CD4-positive, alpha-beta T cell (primary cell): ENCODE data around the gene S100A4. TPM values are rescaled to one million over a fixed set of nuclear protein-coding genes. Genes with fewer than 3 reads are reported as not detected.
"Not testable (repeated sequence)": the region's sequence is repeated elsewhere in the genome, so short reads cannot be mapped to it uniquely, and the experiment has no call there.

Experiments used
- ATAC-seq: fragments of 200-7000 bp; cut with Tn5 transposase; one replicate; pipeline ENCODE4 v1.10.0; 2022; ENCODE audit warnings: mild to moderate bottlenecking; ENCODE audit not compliant: poor library complexity
- CTCF ChIA-PET: fragments of 350-600 bp; sonication (Branson Sonifier 250); formaldehyde crosslinking; loops from one replicate; lab custom pipeline; 2021; ENCODE audit warnings: antibody characterized with exemption, inconsistent platforms; lab: Charles Lee
- POLR2A ChIA-PET: fragments of 350-600 bp; sonication (Branson Sonifier 250); formaldehyde crosslinking; loops from one replicate; lab custom pipeline; 2021; ENCODE audit warnings: antibody characterized with exemption, inconsistent platforms; lab: Charles Lee
- DNase-seq, 14 experiments: peaks; one replicate each; pipeline ENCODE4 v3.0.0-alpha.2; 2013 to 2020; ENCODE audit warnings: mixed read lengths in 2 of 14
- H3K27ac ChIP-seq, 2 donors: one replicate each; pipeline versions ENCODE4 v1.5.1 to v1.7.0; 2013; ENCODE audit warnings: low read length in 2 of 2, low read depth in 1 of 2, mild to moderate bottlenecking in 1 of 2
- H3K27me3 ChIP-seq, 2 experiments: 1 replicate in 1 of 2; 2 replicates in 1 of 2; pipeline versions ENCODE4 v1.6.1 to v1.7.0; 2013; ENCODE audit warnings: low read length in 2 of 2, control low read depth in 1 of 2, mild to moderate bottlenecking in 1 of 2, moderate library complexity in 1 of 2; ENCODE audit not compliant: insufficient read depth in 2 of 2, control insufficient read depth in 1 of 2
- H3K36me3 ChIP-seq: one replicate; pipeline ENCODE4 v1.6.1; 2013; ENCODE audit warnings: low read length, control low read depth; ENCODE audit not compliant: insufficient read depth
- H3K4me1 ChIP-seq: one replicate; pipeline ENCODE4 v1.6.1; 2013; ENCODE audit warnings: low read length, control low read depth; ENCODE audit not compliant: insufficient read depth
- H3K4me3 ChIP-seq: one replicate; pipeline ENCODE4 v1.5.1; 2013; ENCODE audit warnings: mild to moderate bottlenecking, low read length, moderate library complexity
- H3K9me3 ChIP-seq, 2 experiments: 1 replicate in 1 of 2; 2 replicates in 1 of 2; pipeline versions ENCODE4 v1.6.1 to v1.7.0; 2013; ENCODE audit warnings: low read length in 2 of 2, mild to moderate bottlenecking in 2 of 2, control low read depth in 1 of 2, moderate library complexity in 1 of 2; ENCODE audit not compliant: control insufficient read depth in 1 of 2, insufficient read depth in 1 of 2
- H3K27ac Mint-ChIP-seq: one replicate; pipeline ENCODE4 v1.8.0; 2020; ENCODE audit warnings: mixed read lengths
- H3K27me3 Mint-ChIP-seq: one replicate; pipeline ENCODE4 v1.8.0; 2021; ENCODE audit warnings: mixed read lengths
- H3K36me3 Mint-ChIP-seq: one replicate; pipeline ENCODE4 v1.8.0; 2021; ENCODE audit warnings: low read depth, mixed read lengths
- H3K4me1 Mint-ChIP-seq: one replicate; pipeline ENCODE4 v1.8.0; 2021; ENCODE audit warnings: low read depth, mixed read lengths
- H3K4me3 Mint-ChIP-seq: one replicate; pipeline ENCODE4 v1.8.0; 2020; ENCODE audit warnings: mild to moderate bottlenecking, mixed read lengths
- H3K9me3 Mint-ChIP-seq: one replicate; pipeline ENCODE4 v1.8.0; 2020; ENCODE audit warnings: mixed read lengths
- intact Hi-C, 2 experiments: fragments of 100-400 bp; cut with DNase I in 1 of 2; cut with micrococcal nuclease in 1 of 2; formaldehyde crosslinking; loops; one replicate each; pipeline versions ENCODE4 v1.15.1 to v1.9.0; 2023 to 2025; cut with DNase I, micrococcal nuclease
- total RNA-seq, 174 experiments: library from RNA in 2 of 174; stranded (reverse) in 2 of 174; gene quantifications; one replicate each; pipeline ENCODE4 v1.2.3 and lab custom pipeline; 2021 to 2026
- TF ChIP-seq, protein P1 (sequence below): fragments of 200-600 bp; IDR thresholded peaks from one replicate; pipeline ENCODE4 v1.8.0; 2022; ENCODE audit warnings: antibody characterized with exemption, mild to moderate bottlenecking

Gene S100A4
- total RNA-seq, 2 experiments from 2014 or later = 297 to 299 TPM

DNA sequence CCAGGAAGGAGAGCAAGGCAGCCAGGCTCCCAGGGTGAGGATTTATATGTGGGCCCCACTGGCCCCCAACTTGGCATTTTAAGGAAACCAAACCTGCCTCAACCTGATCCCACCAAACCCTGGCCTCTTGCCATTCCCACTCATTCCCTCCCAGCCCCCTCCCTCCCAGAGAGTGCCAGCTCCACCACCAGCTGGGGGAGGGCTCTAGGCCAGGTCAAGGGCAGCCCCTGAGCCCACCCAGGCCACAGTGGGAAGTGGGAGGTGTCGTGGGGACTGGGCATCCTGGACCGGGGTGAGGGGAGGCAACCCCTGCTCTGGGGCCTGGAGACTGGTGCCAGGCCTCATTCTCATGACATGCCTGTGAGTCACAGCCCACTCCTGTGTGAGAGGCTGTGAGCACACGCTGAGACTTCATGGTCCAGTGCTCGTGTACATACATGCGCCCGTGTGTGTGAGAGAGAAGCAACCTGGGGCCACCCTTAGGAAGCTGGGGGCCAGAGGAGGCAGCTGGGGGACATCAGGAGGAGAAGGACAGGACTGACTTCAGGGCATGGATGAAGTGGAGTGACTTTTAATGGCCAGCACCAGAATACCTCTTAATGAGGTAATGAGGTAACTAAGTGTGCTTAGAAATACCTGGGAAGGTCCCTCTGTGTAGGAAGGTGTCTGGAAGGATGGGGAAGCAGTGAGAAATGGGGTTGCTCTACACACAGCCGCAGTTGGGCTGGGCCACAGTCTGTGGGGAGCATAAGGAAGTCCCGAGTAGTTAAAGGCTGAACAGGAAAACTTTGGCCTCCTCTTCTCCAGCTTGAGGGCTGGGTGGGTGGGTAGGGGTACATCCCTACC lies 20.1 kb upstream of the S100A4 start, which contains the start of gene S100A2:
S100A2 (minus strand) TSS at position 316 of the 846 bp plus-strand sequence. CDS start 1,967 bp downstream, outside the sequence.
- H3K27ac Mint-ChIP-seq = peak within 1 kb of the TSS; percentile 89
- ChIA-PET POLR2A (interaction anchor here (1.2 to 2.2 kb wide), 3 partner anchors 20 to 32 kb away, joined by 4 to 34 read pairs (median 14); partner anchors contain the start of genes S100A4, S100A5 and S100A6), CTCF (interaction anchor here (1.2 to 2.4 kb wide), 2 partner anchors 25 to 33 kb away, joined by 4 to 16 read pairs; partner anchors contain the start of gene S100A5)

GRCh38 chr1:153563991-153564390 lies 18.4 kb upstream of the S100A4 start:
- no peak for DNase-seq
- peaks cover 32% of the 10 kb centered on the region for H3K4me1 Mint-ChIP-seq
- Histone ChIP-seq H3K27me3 (no peaks in the 10 kb centered on the region), H3K27ac (no peak overlapping the region), H3K36me3 (no peaks in the 10 kb centered on the region), H3K4me1 (peaks cover 38% of the 10 kb centered on the region), H3K4me3 (no peak overlapping the region), H3K9me3 (no peaks in the 10 kb centered on the region)
- TF ChIP-seq, protein P1, sequence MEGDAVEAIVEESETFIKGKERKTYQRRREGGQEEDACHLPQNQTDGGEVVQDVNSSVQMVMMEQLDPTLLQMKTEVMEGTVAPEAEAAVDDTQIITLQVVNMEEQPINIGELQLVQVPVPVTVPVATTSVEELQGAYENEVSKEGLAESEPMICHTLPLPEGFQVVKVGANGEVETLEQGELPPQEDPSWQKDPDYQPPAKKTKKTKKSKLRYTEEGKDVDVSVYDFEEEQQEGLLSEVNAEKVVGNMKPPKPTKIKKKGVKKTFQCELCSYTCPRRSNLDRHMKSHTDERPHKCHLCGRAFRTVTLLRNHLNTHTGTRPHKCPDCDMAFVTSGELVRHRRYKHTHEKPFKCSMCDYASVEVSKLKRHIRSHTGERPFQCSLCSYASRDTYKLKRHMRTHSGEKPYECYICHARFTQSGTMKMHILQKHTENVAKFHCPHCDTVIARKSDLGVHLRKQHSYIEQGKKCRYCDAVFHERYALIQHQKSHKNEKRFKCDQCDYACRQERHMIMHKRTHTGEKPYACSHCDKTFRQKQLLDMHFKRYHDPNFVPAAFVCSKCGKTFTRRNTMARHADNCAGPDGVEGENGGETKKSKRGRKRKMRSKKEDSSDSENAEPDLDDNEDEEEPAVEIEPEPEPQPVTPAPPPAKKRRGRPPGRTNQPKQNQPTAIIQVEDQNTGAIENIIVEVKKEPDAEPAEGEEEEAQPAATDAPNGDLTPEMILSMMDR = no peak
- ATAC-seq = no peak
- intact Hi-C loops = no loop called here
- H3K27me3 Mint-ChIP-seq = no peaks in the 10 kb centered on the region
- H3K9me3 Mint-ChIP-seq = no peaks in the 10 kb centered on the region
- ChIA-PET CTCF (interaction anchor here (1.5 kb wide), 1 partner anchor 31 kb away, joined by 8 read pairs; no protein-coding TSS in a partner anchor), POLR2A (interaction anchor here (0.8 to 1.9 kb wide), 3 partner anchors 19 to 32 kb away, joined by 3 to 7 read pairs (median 4); partner anchors contain the start of gene S100A6)
- H3K4me3 Mint-ChIP-seq = no peak overlapping the region
- no peaks in the 10 kb centered on the region for H3K36me3 Mint-ChIP-seq
- no peak overlapping the region for H3K27ac Mint-ChIP-seq

More for the DNA sequence above, 20.1 kb upstream of the S100A4 start, which contains the start of gene S100A2:
- TF ChIP-seq, protein P1 = no peak
- peak within 1 kb of the TSS; percentile 35 to 64 for H3K27ac ChIP-seq
- no peaks in the 10 kb centered on the region for H3K36me3 Mint-ChIP-seq
- H3K27me3 Mint-ChIP-seq = no peaks in the 10 kb centered on the region
- H3K4me1 ChIP-seq = peaks cover 39% of the 10 kb centered on the region
- intact Hi-C loops = loop anchor here in 1 of 2 experiments (1.0 to 2.0 kb wide), 2 partner anchors 19 to 32 kb away; no protein-coding TSS in a partner anchor
- H3K27me3 ChIP-seq = no peaks in the 10 kb centered on the region
- no peak within 1 kb of the TSS for H3K4me3 ChIP-seq
- no peaks in the 10 kb centered on the region for H3K36me3 ChIP-seq
- ATAC-seq (peak; percentile 32), DNase-seq (peak in 10 of 14 experiments; percentile 18 to 77 (median 36))
- H3K4me3 Mint-ChIP-seq = peak within 1 kb of the TSS; percentile 72
- H3K9me3 Mint-ChIP-seq = no peaks in the 10 kb centered on the region
- peaks cover 32% of the 10 kb centered on the region for H3K4me1 Mint-ChIP-seq
- no peaks in the 10 kb centered on the region for H3K9me3 ChIP-seq

GRCh38 chr1:153563483-153563901 lies 17.9 kb upstream of the S100A4 start:
- Histone ChIP-seq H3K4me3 (no peak overlapping the region), H3K36me3 (no peaks in the 10 kb centered on the region), H3K9me3 (no peaks in the 10 kb centered on the region), H3K27ac (no peak overlapping the region), H3K4me1 (peaks cover 33% of the 10 kb centered on the region), H3K27me3 (no peaks in the 10 kb centered on the region)
- H3K4me1 Mint-ChIP-seq = peaks cover 28% of the 10 kb centered on the region
- H3K4me3 Mint-ChIP-seq = no peak overlapping the region
- no peak for ATAC-seq
- no peak overlapping the region for H3K27ac Mint-ChIP-seq
- ChIA-PET POLR2A (interaction anchor here (0.8 to 1.9 kb wide), 3 partner anchors 19 to 31 kb away, joined by 3 to 7 read pairs (median 4); partner anchors contain the start of gene S100A6), CTCF (interaction anchor here (1.5 kb wide), 1 partner anchor 31 kb away, joined by 8 read pairs; no protein-coding TSS in a partner anchor)
- H3K27me3 Mint-ChIP-seq = no peaks in the 10 kb centered on the region
- H3K9me3 Mint-ChIP-seq = no peaks in the 10 kb centered on the region
- DNase-seq = no peak
- intact Hi-C loops = no loop called here
- TF ChIP-seq, protein P1 = no peak
- H3K36me3 Mint-ChIP-seq = no peaks in the 10 kb centered on the region

- H3K36me3 ChIP-seq, H3K9me3 Mint-ChIP-seq, intact Hi-C loops, H3K27me3 ChIP-seq, DNase-seq, H3K27me3 Mint-ChIP-seq, H3K27ac ChIP-seq, H3K27ac Mint-ChIP-seq, H3K9me3 ChIP-seq, H3K4me3 ChIP-seq, H3K4me3 Mint-ChIP-seq, H3K36me3 Mint-ChIP-seq, ATAC-seq, CTCF ChIA-PET: not testable (repeated sequence)
- H3K4me1 Mint-ChIP-seq = peaks cover 15% of the 10 kb centered on the region
- peaks cover 19% of the 10 kb centered on the region for H3K4me1 ChIP-seq
- POLR2A ChIA-PET = interaction anchor here (1.0 to 1.2 kb wide), 2 partner anchors 17 to 26 kb away, joined by 3 to 4 read pairs; partner anchors contain the start of genes S100A4 and S100A6
These were observed 16.4 kb upstream of the S100A4 start for GRCh38 chr1:153562021-153562420.
